ENCODE measurements around the gene MXI1.
"Not testable (repeated sequence)": the region's sequence is repeated elsewhere in the genome, so short reads cannot be mapped to it uniquely, and the experiment has no call there.

MXI1 gene

DNA sequence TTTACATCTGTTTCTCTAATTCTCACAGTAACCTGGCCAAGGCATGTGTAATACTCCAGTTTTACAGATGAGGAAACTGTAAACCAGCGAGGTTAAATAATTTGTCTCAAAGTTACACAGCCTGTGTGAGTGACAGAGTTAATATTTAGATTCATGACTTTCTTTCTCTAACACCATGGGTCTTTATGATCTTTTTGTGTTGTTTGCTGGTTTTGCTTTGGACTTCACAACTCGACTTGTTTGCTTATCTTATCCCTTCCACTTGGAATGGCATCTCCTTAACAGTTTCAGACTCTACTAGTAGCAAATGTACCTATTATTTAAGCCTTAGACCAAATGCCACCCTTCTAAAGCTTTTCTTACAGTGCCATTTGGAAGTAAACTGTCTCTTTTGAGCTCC, 34.4 kb downstream of the MXI1 start:
- TF ChIP-seq, protein P1, sequence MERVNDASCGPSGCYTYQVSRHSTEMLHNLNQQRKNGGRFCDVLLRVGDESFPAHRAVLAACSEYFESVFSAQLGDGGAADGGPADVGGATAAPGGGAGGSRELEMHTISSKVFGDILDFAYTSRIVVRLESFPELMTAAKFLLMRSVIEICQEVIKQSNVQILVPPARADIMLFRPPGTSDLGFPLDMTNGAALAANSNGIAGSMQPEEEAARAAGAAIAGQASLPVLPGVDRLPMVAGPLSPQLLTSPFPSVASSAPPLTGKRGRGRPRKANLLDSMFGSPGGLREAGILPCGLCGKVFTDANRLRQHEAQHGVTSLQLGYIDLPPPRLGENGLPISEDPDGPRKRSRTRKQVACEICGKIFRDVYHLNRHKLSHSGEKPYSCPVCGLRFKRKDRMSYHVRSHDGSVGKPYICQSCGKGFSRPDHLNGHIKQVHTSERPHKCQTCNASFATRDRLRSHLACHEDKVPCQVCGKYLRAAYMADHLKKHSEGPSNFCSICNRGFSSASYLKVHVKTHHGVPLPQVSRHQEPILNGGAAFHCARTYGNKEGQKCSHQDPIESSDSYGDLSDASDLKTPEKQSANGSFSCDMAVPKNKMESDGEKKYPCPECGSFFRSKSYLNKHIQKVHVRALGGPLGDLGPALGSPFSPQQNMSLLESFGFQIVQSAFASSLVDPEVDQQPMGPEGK (CRISPR knock-in tag; IDR thresholded peaks at IDR 0.05; ENCODE audit: borderline replicate concordance): no peak
- TF ChIP-seq CSDC2 (CRISPR knock-in tag; IDR thresholded peaks at IDR 0.05) (no peak), ARNTL (CRISPR knock-in tag; IDR thresholded peaks at IDR 0.05; ENCODE audit: borderline replicate concordance, low read depth) (no peak), ZC3H10 (CRISPR knock-in tag; IDR thresholded peaks at IDR 0.05) (no peak), ZNF8 (CRISPR knock-in tag; IDR thresholded peaks at IDR 0.05) (no peak), ISL1 (CRISPR knock-in tag; IDR thresholded peaks at IDR 0.05) (no peak), ESRRG (CRISPR knock-in tag; IDR thresholded peaks at IDR 0.05) (no peak), GLIS3 (CRISPR knock-in tag; IDR thresholded peaks at IDR 0.05) (no peak), TCF4 (CRISPR knock-in tag; IDR thresholded peaks at IDR 0.05; ENCODE audit: borderline replicate concordance) (no peak)
- TF ChIP-seq, protein P2, sequence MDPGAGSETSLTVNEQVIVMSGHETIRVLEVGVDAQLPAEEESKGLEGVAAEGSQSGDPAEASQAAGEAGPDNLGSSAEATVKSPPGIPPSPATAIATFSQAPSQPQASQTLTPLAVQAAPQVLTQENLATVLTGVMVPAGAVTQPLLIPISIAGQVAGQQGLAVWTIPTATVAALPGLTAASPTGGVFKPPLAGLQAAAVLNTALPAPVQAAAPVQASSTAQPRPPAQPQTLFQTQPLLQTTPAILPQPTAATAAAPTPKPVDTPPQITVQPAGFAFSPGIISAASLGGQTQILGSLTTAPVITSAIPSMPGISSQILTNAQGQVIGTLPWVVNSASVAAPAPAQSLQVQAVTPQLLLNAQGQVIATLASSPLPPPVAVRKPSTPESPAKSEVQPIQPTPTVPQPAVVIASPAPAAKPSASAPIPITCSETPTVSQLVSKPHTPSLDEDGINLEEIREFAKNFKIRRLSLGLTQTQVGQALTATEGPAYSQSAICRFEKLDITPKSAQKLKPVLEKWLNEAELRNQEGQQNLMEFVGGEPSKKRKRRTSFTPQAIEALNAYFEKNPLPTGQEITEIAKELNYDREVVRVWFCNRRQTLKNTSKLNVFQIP (CRISPR knock-in tag; IDR thresholded peaks at IDR 0.05; ENCODE audit: borderline replicate concordance, low read depth): no peak
- no peak for ATAC-seq

DNA sequence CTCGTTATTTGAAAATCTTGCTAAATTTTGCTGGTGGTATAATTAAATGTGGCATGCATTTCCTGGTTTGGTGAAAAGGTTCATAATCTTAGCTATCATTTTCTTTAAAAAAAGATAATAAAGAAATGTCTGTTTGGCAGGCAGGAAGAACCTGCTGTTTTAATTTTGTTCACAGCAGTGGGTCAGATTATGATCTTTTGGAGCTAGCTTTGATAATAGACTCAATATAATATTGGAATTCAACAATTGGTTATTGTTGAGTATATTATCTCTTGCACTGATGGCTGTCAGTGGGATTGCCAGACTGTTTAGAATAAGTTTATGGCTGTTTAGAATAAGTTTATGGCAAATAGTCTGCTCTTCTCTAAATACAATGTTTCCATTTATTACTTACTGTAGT, 35.1 kb downstream of the MXI1 start:
- no peak for ATAC-seq
- no peak for TF ChIP-seq ZFP30 (CRISPR knock-in tag; IDR thresholded peaks at IDR 0.05)

DNA sequence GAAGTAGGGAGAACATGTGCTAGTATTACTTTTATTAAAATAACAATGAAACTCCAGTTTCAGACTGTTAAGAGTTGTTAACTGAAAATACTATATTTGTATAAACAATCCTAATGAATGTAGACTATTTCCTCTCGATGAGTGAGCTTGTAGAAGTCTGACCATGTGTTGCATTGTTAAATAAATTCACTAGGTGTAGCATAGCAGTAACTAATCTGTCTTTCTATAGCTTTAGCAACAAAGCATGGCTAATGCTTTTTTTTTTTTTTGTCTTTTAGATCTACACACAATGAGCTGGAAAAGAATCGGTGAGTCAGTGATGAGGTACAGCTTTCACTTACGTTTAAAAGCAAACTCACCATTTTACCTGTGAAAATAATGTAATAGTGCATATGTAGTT, 37.1 kb downstream of the MXI1 start:
- TF ChIP-seq ARNTL (CRISPR knock-in tag; IDR thresholded peaks at IDR 0.05; ENCODE audit: borderline replicate concordance, low read depth): no peak
- no peak for TF ChIP-seq ZNF565 (CRISPR knock-in tag; conservative IDR thresholded peaks at IDR 0.05; ENCODE audit: low read depth)
- no peak for TF ChIP-seq ZFP30 (CRISPR knock-in tag; IDR thresholded peaks at IDR 0.05)
- no peak for TF ChIP-seq ISL1 (CRISPR knock-in tag; IDR thresholded peaks at IDR 0.05)
- TF ChIP-seq GLIS3 (CRISPR knock-in tag; IDR thresholded peaks at IDR 0.05): no peak
- TF ChIP-seq, protein P3, sequence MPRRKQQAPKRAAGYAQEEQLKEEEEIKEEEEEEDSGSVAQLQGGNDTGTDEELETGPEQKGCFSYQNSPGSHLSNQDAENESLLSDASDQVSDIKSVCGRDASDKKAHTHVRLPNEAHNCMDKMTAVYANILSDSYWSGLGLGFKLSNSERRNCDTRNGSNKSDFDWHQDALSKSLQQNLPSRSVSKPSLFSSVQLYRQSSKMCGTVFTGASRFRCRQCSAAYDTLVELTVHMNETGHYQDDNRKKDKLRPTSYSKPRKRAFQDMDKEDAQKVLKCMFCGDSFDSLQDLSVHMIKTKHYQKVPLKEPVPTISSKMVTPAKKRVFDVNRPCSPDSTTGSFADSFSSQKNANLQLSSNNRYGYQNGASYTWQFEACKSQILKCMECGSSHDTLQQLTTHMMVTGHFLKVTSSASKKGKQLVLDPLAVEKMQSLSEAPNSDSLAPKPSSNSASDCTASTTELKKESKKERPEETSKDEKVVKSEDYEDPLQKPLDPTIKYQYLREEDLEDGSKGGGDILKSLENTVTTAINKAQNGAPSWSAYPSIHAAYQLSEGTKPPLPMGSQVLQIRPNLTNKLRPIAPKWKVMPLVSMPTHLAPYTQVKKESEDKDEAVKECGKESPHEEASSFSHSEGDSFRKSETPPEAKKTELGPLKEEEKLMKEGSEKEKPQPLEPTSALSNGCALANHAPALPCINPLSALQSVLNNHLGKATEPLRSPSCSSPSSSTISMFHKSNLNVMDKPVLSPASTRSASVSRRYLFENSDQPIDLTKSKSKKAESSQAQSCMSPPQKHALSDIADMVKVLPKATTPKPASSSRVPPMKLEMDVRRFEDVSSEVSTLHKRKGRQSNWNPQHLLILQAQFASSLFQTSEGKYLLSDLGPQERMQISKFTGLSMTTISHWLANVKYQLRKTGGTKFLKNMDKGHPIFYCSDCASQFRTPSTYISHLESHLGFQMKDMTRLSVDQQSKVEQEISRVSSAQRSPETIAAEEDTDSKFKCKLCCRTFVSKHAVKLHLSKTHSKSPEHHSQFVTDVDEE (CRISPR knock-in tag; IDR thresholded peaks at IDR 0.05): no peak
- TF ChIP-seq ZC3H10 (CRISPR knock-in tag; IDR thresholded peaks at IDR 0.05): no peak
- TF ChIP-seq ZFP3 (CRISPR knock-in tag; IDR thresholded peaks at IDR 0.05): no peak
- no peak for TF ChIP-seq BACH2 (CRISPR knock-in tag; IDR thresholded peaks at IDR 0.05; ENCODE audit: borderline replicate concordance)
- TF ChIP-seq, protein P4, sequence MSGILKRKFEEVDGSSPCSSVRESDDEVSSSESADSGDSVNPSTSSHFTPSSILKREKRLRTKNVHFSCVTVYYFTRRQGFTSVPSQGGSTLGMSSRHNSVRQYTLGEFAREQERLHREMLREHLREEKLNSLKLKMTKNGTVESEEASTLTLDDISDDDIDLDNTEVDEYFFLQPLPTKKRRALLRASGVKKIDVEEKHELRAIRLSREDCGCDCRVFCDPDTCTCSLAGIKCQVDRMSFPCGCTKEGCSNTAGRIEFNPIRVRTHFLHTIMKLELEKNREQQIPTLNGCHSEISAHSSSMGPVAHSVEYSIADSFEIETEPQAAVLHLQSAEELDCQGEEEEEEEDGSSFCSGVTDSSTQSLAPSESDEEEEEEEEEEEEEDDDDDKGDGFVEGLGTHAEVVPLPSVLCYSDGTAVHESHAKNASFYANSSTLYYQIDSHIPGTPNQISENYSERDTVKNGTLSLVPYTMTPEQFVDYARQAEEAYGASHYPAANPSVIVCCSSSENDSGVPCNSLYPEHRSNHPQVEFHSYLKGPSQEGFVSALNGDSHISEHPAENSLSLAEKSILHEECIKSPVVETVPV (CRISPR knock-in tag; IDR thresholded peaks at IDR 0.05): no peak
- TF ChIP-seq, protein P2 (CRISPR knock-in tag; IDR thresholded peaks at IDR 0.05; ENCODE audit: borderline replicate concordance, low read depth): no peak
- TF ChIP-seq RARB (CRISPR knock-in tag; IDR thresholded peaks at IDR 0.05): no peak
- TF ChIP-seq PPARA (CRISPR knock-in tag; IDR thresholded peaks at IDR 0.05; ENCODE audit: borderline replicate concordance): no peak
- no peak for TF ChIP-seq ZNF8 (CRISPR knock-in tag; IDR thresholded peaks at IDR 0.05)
- TF ChIP-seq, protein P1 (CRISPR knock-in tag; IDR thresholded peaks at IDR 0.05; ENCODE audit: borderline replicate concordance): no peak
- ATAC-seq: no peak

DNA sequence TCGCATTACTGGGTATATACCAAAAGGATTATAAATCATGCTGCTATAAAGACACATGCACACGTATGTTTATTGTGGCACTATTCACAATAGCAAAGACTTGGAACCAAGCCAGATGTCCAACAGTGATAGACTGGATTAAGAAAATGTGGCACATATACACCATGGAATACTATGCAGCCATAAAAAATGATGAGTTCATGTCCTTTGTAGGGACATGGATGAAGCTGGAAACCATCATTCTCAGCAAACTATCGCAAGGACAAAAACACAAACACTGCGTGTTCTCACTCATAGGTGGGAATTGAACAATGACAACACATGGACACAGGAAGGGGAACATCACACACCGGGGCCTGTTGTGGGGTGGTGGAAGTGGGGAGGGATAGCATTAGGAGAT, 40.4 kb downstream of the MXI1 start:
- not testable (repeated sequence) for ATAC-seq

DNA sequence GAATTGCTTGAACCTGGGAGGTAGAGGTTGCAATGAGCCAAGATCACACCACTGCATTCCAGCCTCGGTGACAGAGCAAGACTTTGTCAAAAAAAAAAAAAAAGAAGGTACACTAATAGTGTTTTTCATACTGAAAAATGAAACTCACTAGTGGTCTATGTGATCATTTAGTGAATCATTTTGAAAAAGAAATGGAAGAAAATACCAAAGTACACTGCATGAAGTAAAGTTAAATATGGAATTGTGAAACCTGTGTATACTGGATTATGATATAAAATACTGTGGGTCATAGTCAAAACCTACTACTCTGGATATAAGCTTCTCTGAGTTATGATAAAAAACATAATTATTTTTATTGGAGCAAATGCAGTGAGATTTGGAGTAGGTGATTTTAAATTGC, 42.1 kb downstream of the MXI1 start:
- ATAC-seq: not testable (repeated sequence)

DNA sequence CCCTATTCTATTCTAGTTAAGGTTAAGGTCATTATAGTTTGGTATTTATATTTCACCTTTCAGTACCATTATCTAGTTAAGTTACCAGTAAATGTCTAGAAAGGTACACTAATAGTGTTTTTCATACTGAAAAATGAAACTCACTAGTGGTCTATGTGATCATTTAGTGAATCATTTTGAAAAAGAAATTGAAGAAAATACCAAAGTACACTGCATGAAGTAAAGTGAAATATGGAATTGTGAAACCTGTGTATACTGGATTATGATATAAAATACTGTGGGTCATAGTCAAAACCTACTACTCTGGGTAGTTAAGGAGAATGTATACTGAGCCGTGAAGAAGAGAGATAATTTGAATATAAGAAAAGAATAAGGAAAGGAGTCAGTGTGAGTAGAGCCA, 44.0 kb downstream of the MXI1 start:
- not testable (repeated sequence) for ATAC-seq
